Muscle of arm (tissue), 12 donors: ENCODE measurements around the gene DENND4A. TPM values are rescaled to one million over a fixed set of nuclear protein-coding genes. Genes with fewer than 3 reads are reported as not detected.

Experiments
- polyA plus RNA-seq, 12 donors: library from polyadenylated mRNA; unstranded; fragments of 120-200 nt; gene quantifications; one replicate each; pipeline ENCODE4 v1.2.1, GENCODE V29; 2013; ENCODE audit not compliant: insufficient read length in 12 of 12

The DENND4A gene
- polyA plus RNA-seq, 12 donors: 10.4 to 19.0 (median 14.0) TPM; not detected in 1

Other genes starting within 250 kb of the DENND4A start
- 10 to 100 TPM in 11 of 12 donors, not detected in 1; 21.4 to 44.1 (median 27.3) TPM for gene INTS14, start 181.2 kb downstream of the DENND4A start, polyA plus RNA-seq
- 10 to 100 TPM in 4 of 12 donors, 1 to 10 TPM in 7, not detected in 1; 5.7 to 18.8 (median 7.8) TPM for gene SLC24A1, start 170.4 kb downstream of the DENND4A start, polyA plus RNA-seq
- gene RAB11A, start 77.2 kb upstream of the DENND4A start, polyA plus RNA-seq: 100 to 1,000 TPM in 11 of 12 donors, not detected in 1; 150 to 213 (median 169) TPM